GM21619 (cell line): Measurements from ENCODE around the gene EPHA1.

ENCODE experiments used
- ATAC-seq: cut with Tn5 transposase; IDR thresholded peaks from one replicate; pipeline ENCODE4 v1.9.1; 2021; ENCODE audit not compliant: unreplicated experiment

The EPHA1 gene

DNA sequence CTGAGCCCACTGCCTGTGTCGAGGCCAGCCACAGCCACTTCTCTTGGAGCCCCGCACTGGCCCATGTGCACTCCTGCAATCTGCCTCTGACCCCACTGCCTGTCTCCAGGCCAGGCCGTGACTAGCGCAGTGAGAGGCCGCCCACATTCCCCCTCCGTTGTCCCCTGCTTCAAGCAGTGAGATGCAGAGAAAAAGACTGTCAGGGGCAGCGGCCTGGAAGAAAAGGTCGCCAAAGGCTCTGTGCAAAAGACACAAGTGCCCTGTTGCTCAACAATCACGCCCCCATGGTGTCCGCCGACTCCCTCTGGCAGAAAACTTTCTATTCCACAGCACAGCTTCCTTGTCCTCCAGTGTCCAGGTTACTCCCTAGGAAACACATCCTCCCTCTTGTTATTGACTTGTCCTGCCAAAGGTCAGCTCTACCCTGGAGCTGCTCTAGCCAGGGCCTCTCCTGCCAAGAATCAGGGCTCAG, 56.1 kb downstream of the EPHA1 start:
- ATAC-seq = no peak

DNA sequence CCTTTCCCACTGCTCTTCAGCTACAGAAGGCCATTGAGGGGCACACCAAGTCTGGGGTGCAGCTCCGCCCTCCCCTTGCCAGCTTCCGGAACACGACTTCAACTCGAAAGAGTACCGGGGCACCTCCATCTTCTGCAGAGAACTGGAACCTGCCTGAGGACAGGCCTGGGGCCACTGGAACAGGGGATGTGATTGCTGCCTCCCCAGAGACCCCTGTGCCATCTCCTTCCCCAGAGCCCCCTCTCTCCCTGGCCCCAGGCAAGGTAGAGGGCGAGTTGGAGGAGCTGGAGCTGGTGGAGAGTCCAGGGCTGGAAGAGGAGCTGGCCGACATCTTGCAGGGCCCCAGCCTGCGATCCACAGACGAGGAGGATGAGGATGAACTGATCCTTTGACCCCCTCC, 57.1 kb downstream of the EPHA1 start:
- ATAC-seq = no peak

DNA sequence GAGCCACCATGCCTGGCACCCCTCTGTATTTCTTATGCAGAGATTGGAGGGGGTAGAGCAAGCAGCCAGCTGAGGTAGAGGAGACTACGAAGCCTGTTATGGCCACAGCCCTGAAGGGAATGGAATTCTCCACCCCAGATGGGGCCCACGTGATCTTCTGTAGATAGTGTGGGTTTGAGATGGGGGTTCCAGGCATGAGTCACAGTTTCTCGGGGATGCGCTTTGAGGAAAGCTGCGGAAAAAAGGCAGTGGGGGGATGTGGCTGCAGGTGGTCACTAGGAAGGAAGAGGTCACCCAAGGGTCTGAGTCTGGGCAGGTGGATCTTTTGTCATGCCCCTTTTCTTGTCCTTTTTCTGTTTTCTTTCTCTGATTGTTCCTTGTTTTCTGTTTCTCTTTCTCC, 57.6 kb downstream of the EPHA1 start:
- no peak for ATAC-seq

DNA sequence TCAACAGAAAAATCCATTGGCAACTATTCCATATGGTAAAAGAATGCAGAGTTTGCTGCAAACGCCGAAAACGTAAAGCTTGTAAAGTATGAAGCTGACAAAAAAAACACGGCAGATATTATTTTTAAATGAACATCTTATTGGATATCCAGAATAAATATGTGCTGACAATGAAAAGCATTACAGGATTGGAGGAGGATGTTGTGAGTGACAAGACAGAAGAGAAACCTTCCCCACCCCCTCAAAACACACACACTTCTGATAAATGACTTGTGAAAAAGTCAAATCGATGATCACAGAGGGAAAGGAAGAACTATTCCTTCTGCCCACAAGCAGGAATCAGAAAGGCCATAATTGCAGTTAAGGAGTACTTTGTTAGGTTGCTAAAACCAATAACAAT, 60.7 kb downstream of the EPHA1 start:
- ATAC-seq = no peak

- ATAC-seq = no peak
These were observed 62.6 kb downstream of the EPHA1 start for GRCh38 chr7:143346018-143346417.

GRCh38 chr7:143345428-143345900, 63.2 kb downstream of the EPHA1 start:
- peak; percentile 88 for ATAC-seq

DNA sequence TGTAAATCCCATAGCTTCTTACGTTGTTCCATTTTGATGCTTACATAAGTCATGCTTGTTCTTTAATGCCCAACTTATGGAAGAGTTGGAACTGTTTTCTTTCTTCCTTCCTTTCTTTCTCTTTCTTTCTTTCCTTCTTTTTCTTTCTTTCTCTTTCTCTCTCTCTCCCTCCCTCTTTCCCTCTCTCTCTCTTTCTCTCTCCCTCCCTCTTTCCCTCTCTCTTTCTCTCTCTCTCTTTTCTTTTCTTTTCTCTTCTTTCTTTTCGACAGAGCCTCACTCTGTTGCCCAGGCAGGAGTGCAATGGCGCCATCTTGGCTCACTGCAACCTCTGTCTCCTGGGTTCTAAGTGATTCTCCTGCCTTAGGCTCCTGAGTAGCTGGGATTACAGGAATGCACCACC, 65.1 kb downstream of the EPHA1 start:
- no peak for ATAC-seq

DNA sequence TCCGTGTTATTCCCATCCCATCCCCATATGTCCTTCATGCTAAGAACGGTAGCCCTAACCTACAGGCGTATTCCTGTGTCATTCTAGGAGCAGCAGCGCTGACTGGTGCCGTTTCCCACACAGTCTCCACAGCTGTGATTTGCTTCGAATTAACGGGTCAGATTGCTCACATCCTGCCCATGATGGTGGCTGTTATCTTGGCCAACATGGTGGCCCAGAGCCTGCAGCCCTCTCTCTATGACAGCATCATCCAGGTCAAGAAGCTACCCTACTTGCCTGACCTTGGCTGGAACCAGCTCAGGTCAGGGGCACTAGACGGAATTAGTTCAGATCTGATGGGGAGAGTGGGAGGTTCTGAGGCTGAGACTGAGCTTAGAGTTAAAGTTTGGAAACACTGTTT, 66.8 kb downstream of the EPHA1 start:
- no peak for ATAC-seq
